HEK293T (cell line): ENCODE measurements around the gene GMDS.

Experiments used
- CTCF ChIA-PET: fragments of 350-600 bp; formaldehyde crosslinking; extraction: SDS; loops from one replicate; lab custom pipeline; 2021; ENCODE audit warnings: antibody characterized with exemption, inconsistent platforms; lab: Yijun Ruan, JAX
- POLR2A ChIA-PET: fragments of 350-600 bp; formaldehyde crosslinking; extraction: SDS; loops from one replicate; lab custom pipeline; 2020; ENCODE audit warnings: antibody characterized with exemption, inconsistent platforms; lab: Yijun Ruan, JAX
- DNase-seq: peaks from one replicate; pipeline ENCODE4 v3.0.0; 2012; ENCODE audit warnings: mixed read lengths; ENCODE audit errors: extremely low spot score
- ARNT ChIP-seq: fragments of 450-650 bp; IDR thresholded peaks from 2 replicates; pipeline ENCODE4 v1.6.1; 2017; ENCODE audit warnings: mild to moderate bottlenecking
- BHLHE40 ChIP-seq: fragments of 450-650 bp; IDR thresholded peaks from 2 replicates; pipeline ENCODE4 v1.6.1; 2016; ENCODE audit warnings: mild to moderate bottlenecking, moderate library complexity, borderline replicate concordance
- CTBP1 ChIP-seq: fragments of 450-650 bp; IDR thresholded peaks from 2 replicates; pipeline ENCODE4 v1.6.1; 2016; ENCODE audit warnings: borderline replicate concordance
- ELF4 ChIP-seq: fragments of 450-650 bp; IDR thresholded peaks from 2 replicates; pipeline ENCODE4 v1.6.1; 2017; ENCODE audit warnings: antibody characterized with exemption
- FOXA1 ChIP-seq: fragments of 450-650 bp; IDR thresholded peaks from 2 replicates; pipeline ENCODE4 v1.6.1; 2016; ENCODE audit warnings: mild to moderate bottlenecking
- FOXK2 ChIP-seq: fragments of 450-650 bp; IDR thresholded peaks from 2 replicates; pipeline ENCODE4 v1.6.1; 2016; ENCODE audit warnings: mild to moderate bottlenecking
- FOXM1 ChIP-seq: fragments of 450-650 bp; IDR thresholded peaks from 2 replicates; pipeline ENCODE4 v1.6.1; 2017; ENCODE audit warnings: mild to moderate bottlenecking, borderline replicate concordance
- HDGF ChIP-seq: fragments of 450-650 bp; IDR thresholded peaks from 2 replicates; pipeline ENCODE4 v1.6.1; 2017; ENCODE audit warnings: antibody characterized with exemption, borderline replicate concordance
- L3MBTL2 ChIP-seq: fragments of 450-650 bp; conservative IDR thresholded peaks from 2 replicates; pipeline ENCODE4 v1.6.1; 2016; ENCODE audit warnings: mild to moderate bottlenecking
- LEF1 ChIP-seq: fragments of 450-650 bp; IDR thresholded peaks from 2 replicates; pipeline ENCODE4 v1.6.1; 2017; ENCODE audit warnings: mild to moderate bottlenecking, borderline replicate concordance
- NFRKB ChIP-seq: fragments of 450-650 bp; IDR thresholded peaks from 2 replicates; pipeline ENCODE4 v1.6.1; 2016; ENCODE audit warnings: mild to moderate bottlenecking, moderate library complexity
- PKNOX1 ChIP-seq: fragments of 450-650 bp; IDR thresholded peaks from 2 replicates; pipeline ENCODE4 v1.6.1; 2016
- SP1 ChIP-seq: fragments of 450-650 bp; IDR thresholded peaks from 2 replicates; pipeline ENCODE4 v1.6.1; 2017
- SUZ12 ChIP-seq: fragments of 450-650 bp; IDR thresholded peaks from 2 replicates; pipeline ENCODE4 v1.6.1; 2016; ENCODE audit warnings: mild to moderate bottlenecking
- TARDBP ChIP-seq: fragments of 450-650 bp; IDR thresholded peaks from 2 replicates; pipeline ENCODE4 v1.6.1; 2016
- ZNF384 ChIP-seq: fragments of 450-650 bp; IDR thresholded peaks from 2 replicates; pipeline ENCODE4 v1.6.1; 2016

Gene GMDS

DNA sequence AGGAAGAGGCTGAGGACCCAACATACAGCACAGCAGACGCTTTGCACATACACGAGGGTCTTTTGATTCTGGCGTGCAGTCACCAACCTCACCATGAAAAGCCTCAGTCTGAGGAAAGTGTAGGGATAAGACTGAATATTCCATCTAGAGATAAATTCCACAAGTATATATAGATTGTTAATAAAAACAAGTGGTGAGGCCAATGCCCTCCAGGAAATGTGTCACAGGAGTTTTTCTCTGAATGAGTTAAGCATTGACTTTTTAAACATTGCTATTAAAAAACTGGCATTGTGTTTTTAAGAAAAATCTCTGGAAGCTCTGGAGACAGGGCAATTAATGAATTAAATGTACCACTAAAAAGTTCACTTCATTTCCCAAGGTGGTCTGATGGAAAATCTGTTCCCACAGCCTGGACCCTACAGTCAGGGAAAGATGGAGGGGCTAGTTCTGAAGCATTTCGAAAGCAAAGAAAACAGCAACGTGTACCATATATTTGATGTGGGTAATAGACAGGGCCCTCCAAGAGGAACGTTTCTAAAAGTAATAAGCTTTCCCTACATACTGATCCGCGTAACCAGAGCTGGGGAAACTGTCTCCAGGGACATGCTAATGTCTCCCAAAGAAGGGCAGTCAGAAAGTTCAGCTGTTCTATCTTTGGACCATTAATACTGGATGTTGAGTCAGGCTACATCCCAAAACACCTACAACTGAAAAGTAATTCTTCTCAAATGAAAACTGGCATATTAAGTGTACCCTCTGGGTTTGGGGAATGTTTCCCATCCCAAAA lies 334.6 kb downstream of the GMDS start:
- POLR2A ChIA-PET: no interaction called here
- no peak for TF ChIP-seq FOXK2
- no peak for TF ChIP-seq BHLHE40
- no peak for TF ChIP-seq LEF1
- TF ChIP-seq SP1: no peak
- TF ChIP-seq ELF4: no peak
- TF ChIP-seq CTBP1: no peak
- no peak for TF ChIP-seq L3MBTL2
- DNase-seq: no peak
- CTCF ChIA-PET: no interaction called here

- ChIA-PET POLR2A (no interaction called here), CTCF (no interaction called here)
- DNase-seq: no peak
- TF ChIP-seq BHLHE40: no peak
- TF ChIP-seq TARDBP: no peak
- TF ChIP-seq FOXM1: no peak
- no peak for TF ChIP-seq ARNT
- TF ChIP-seq LEF1: no peak
- no peak for TF ChIP-seq ZNF384
- TF ChIP-seq FOXA1: no peak
- TF ChIP-seq FOXK2: no peak
Observed at GRCh38 chr6:1908784-1909183, 336.6 kb downstream of the GMDS start.

- ChIA-PET CTCF (no interaction called here), POLR2A (no interaction called here)
- no peak for DNase-seq
- TF ChIP-seq L3MBTL2 (no peak), HDGF (no peak), TARDBP (no peak), SP1 (no peak), ZNF384 (no peak), NFRKB (no peak), FOXM1 (no peak), ARNT (no peak), CTBP1 (no peak), SUZ12 (no peak), FOXK2 (no peak), ELF4 (no peak), BHLHE40 (no peak), LEF1 (no peak), FOXA1 (no peak), PKNOX1 (no peak)
Observed at GRCh38 chr6:1906609-1907008, 338.8 kb downstream of the GMDS start.

GRCh38 chr6:1906014-1906413 lies 339.4 kb downstream of the GMDS start:
- TF ChIP-seq FOXM1: no peak
- TF ChIP-seq HDGF: no peak
- TF ChIP-seq LEF1: no peak
- TF ChIP-seq TARDBP: no peak
- TF ChIP-seq CTBP1: no peak
- TF ChIP-seq ARNT: no peak
- no peak for TF ChIP-seq L3MBTL2
- TF ChIP-seq BHLHE40: no peak
- TF ChIP-seq FOXA1: no peak
- no peak for TF ChIP-seq PKNOX1
- TF ChIP-seq SP1: no peak
- no peak for TF ChIP-seq FOXK2
- no peak for TF ChIP-seq ZNF384
- no peak for TF ChIP-seq ELF4
- no peak for TF ChIP-seq NFRKB
- no peak for TF ChIP-seq SUZ12
- DNase-seq: no peak
- CTCF ChIA-PET: interaction anchor here (0.6 to 0.7 kb wide), 2 partner anchors 185 to 573 kb away, joined by 3 to 7 read pairs; no protein-coding TSS in a partner anchor
- POLR2A ChIA-PET: interaction anchor here (0.8 kb wide), 1 partner anchor 23 kb away, joined by 3 read pairs; no protein-coding TSS in a partner anchor

DNA sequence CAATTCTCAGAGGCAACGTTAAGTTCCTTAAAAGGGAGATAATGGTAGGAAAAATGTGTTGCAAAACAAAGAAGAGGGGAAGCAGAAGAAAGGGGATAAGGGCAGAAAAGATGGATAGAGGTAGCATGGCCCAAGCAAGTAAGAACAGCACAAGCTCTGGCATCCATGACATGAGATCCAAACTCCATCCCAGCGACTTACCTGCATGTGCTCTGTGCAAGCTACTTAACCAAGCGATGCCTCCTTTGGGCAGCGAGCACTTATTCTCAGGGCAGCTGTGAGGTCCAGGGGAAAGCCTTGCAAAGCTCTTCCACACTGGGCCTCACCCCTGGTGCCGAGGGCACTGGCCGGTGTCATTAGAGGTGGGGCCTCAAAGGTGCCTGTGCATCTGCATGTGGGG lies 340.5 kb downstream of the GMDS start:
- no peak for DNase-seq
- ChIA-PET CTCF (no interaction called here), POLR2A (interaction anchor here (0.8 kb wide), 1 partner anchor 93 kb away, joined by 3 read pairs; no protein-coding TSS in a partner anchor)
- TF ChIP-seq CTBP1 (no peak), ZNF384 (no peak), ELF4 (no peak), HDGF (no peak), NFRKB (no peak), SP1 (no peak), ARNT (no peak), FOXK2 (no peak), L3MBTL2 (no peak), PKNOX1 (no peak), BHLHE40 (no peak), TARDBP (no peak), LEF1 (no peak), SUZ12 (no peak), FOXM1 (no peak), FOXA1 (no peak)

DNA sequence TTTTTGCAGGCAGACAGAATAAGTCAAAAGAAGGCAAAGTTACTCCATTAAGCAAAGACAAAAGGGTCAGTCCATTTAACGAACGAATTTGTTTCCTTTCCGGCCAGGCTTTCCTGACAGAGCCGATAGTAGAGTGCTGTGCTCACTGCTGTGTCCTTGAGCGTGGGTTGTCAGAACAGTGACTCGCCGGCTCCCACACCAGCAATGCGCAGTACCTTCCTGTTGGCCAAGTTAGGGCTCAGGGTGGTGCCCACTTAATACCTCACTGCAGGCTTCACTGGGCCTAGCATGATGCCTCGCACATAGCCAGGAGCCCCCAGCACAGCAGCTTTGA lies 341.0 kb downstream of the GMDS start:
- ChIA-PET POLR2A (no interaction called here), CTCF (no interaction called here)
- no peak for DNase-seq
- no peak for TF ChIP-seq NFRKB
- no peak for TF ChIP-seq ZNF384
- TF ChIP-seq TARDBP: no peak
- TF ChIP-seq FOXK2: no peak
- no peak for TF ChIP-seq ELF4
- TF ChIP-seq L3MBTL2: no peak
- TF ChIP-seq FOXM1: no peak
- no peak for TF ChIP-seq SUZ12
